GM20431 (cell line): ENCODE data around the gene EXOG.

Experiments
- in situ Hi-C: fragments of 300-500 bp; cut with MseI, MboI; formaldehyde crosslinking; loops from one replicate; pipeline ENCODE4 v1.15.0; 2020; ENCODE audit warnings: low sequenced_read_pairs; ENCODE audit not compliant: unreplicated experiment

EXOG gene

DNA sequence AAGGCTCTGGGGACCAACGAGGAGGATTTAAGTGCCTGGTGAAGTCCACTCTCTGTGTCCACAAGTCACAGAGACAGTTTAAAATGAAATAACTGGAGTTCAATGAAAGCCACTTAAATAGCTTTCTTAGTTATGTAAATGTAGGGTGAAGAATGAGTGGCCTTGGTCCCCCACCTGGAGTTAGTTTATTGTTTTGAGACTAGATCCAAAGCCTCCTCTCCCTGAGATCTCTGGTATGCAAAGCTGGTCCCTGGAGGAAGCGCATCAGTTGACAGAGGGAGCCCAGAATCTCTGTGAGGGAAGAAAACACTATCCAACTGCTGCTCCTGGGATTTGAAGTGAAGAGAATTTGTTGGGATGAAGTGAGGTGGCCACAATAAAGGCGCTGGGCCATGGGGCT, 40.5 kb downstream of the EXOG start:
- in situ Hi-C loops = no loop called here

DNA sequence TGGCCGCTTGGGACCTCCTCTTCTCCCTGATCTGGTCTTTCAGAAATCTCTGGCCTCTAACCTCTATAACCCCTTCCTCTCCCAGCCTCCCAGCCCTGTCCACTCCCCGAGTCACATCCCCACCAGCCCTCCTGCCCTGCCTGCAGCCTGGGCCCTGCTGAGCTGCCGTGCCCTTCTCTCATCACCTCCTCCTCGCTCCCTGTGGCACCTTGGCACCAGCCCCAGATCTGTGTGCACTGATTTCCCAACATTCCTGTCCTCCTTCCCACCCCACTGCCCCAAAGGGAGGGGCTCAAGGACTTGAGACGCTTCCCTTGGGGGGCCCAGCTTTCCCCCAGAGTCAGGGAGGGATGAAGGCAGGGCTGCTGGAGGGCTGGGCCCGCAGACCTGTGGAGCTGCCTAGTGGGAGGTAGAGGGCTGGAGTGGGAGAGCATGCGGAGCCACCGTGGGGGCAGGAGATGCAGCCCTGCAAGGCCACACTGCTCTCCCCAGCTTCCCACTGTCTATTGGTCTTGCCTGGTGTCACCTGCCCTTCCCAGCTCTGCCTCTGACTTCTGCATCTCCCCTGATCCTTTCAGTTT, 42.7 kb downstream of the EXOG start:
- in situ Hi-C loops = no loop called here

DNA sequence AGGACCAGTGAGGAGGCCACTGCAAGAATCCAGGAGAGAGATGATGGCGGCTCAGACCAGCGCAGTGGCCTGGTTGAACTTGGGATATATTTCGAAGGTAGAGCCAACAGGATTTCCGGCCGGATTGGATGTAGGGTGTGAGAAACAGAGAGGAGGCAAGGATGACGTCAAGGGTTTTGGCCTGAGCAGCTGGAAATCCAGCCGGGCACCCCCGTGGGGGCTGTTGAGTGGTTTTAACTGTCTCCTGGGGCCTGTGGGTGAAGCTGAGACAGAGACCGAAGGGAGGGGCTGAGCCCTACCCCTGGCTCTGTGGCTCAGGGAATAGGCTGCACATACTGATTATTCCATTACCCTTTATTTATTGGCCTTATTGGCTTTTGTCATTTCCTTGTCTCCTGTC, 45.7 kb downstream of the EXOG start:
- in situ Hi-C loops = no loop called here

GRCh38 chr3:38542401-38543298, 46.5 kb downstream of the EXOG start:
- in situ Hi-C loops = no loop called here

DNA sequence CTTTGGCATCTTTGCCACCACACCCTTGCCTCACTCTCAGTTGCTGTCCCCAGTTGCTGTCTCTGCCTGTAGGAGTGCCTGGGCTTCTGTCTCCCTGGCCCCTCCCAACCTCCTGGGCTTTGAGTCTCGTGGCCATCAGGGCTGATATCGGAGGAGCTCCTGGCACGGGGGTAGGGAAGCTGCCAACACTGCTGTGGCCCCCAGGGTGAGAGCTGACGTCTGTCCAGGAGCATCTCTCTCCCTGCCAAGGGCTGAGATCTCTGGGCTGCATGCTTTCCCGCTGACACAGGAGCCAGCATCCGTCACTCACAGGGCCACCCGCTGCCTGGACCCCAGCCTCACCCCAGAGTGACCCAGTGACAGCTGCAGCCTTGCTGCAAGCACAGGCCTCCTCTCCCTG, 47.4 kb downstream of the EXOG start:
- in situ Hi-C loops = no loop called here

- in situ Hi-C loops = no loop called here
Observed at GRCh38 chr3:38544926-38545325, 48.8 kb downstream of the EXOG start.

GRCh38 chr3:38545550-38545949, 49.4 kb downstream of the EXOG start:
- in situ Hi-C loops = no loop called here

DNA sequence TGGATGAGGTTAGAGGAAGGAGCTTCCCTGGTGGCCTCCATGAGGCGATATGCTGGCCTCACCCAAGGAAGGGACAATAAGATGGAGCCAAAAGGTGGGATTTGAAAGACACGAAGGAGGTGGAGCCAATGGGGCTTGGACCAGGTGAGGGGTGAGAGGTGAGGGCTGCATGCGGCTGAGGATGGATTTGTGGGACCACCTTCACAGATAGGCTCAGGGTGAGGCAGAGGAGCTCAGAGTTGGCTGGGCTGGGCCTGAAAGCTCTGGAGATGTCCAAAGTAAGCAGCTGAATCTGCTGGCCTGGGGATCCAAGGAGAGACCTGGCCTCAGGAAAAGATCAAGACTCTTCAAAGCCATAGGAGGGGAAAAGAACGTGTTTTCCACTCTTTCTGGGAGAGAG, 49.8 kb downstream of the EXOG start:
- in situ Hi-C loops = no loop called here

DNA sequence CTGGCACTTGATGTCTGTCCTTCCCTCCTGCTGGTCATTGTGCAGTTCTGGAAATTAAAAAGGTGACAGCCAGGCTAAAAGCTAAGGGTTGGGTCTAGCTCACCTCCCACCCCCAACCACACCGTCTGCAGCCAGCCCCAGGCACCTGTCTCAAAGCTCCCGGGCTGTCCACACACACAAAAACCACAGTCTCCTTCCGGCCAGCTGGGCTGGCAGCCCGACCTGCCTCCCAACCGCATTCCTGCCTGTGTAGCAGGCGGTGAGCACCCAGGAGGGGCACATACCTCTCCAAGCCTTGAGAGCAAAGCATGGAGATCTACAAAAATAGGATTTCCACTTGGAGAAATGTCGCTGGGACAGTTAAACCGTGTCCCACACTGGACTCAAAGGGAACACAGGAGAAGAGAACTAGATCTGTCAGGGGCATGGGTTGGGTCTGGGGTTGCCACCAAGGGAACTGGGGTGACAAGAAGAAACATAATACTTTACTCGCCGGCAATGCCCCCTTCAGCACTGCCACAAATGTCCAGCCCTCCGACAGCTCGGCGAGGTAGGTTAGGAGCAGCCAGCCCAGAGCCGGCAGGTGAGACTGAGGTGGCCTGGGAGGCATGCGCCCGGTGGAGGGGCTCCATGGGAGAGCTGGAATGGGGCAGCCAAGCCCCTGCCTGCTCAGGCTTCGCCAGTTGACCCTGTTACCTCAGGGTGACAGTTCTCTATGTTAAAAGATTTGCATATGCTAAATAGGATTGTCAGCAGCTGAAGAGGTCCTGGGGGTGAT, 52.2 kb downstream of the EXOG start:
- in situ Hi-C loops = no loop called here

GRCh38 chr3:38549082-38549481, 52.9 kb downstream of the EXOG start:
- in situ Hi-C loops = no loop called here

DNA sequence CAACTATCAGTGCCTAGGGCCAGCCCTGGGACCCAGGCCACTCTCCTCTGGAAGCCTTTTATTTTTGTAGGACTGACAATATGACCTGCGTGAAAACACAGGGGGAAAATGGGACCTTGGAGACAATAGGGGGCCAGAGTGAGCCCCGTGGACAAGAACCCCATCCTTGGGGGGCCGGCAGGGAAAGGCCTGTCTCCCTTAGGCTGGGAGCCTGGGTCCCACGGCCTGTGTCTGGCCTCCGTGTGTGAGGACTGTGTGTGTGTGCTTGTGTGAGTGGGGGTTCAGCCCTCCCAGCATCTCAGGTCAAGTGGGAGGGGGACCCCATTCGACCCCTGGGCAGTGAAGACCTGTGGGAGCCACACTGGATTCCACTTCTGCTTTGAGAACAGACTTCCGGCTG, 53.3 kb downstream of the EXOG start:
- in situ Hi-C loops = no loop called here

DNA sequence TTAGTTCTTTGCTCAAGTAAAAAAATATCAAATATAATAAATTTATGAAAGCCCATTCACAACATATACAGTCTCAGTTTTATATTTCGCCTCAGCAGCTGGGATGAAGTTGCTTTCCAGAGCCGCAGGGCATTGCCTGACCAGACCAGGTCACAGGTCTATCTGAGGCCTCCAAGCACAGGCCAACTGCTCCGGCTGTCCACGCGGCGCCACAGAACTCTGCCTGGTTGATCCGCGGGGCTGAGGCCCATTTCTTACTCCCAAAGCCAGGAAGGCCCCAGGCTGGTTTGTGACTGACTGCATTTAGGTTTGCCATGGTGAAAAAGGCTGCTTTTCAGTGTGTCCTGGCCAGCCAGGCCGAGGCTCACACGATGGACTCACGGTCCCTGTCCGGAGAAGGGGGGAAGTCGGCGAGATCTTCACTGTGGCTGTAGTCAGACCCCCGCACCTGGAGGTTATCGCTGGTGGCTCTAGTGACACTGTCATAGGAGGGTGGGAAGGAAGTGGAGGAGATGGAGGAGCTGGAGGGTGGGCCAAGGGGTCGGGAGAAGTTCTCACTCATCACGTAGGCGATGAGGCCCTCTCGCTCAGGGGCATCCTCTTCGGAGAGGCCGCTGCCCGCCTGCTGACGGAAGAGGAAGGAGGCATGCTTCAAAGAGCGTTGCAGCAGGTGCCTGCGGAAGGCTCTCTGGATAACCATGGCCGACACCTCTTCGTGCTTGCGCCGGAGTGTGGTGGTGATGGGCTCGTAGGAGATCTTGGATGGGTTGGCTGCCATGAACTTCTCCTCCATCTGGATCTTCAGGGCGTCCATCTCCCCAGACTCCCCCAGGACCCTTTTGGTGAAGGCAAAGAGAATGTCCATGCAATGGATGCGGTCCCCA, 54.1 kb downstream of the EXOG start:
- in situ Hi-C loops = no loop called here

DNA sequence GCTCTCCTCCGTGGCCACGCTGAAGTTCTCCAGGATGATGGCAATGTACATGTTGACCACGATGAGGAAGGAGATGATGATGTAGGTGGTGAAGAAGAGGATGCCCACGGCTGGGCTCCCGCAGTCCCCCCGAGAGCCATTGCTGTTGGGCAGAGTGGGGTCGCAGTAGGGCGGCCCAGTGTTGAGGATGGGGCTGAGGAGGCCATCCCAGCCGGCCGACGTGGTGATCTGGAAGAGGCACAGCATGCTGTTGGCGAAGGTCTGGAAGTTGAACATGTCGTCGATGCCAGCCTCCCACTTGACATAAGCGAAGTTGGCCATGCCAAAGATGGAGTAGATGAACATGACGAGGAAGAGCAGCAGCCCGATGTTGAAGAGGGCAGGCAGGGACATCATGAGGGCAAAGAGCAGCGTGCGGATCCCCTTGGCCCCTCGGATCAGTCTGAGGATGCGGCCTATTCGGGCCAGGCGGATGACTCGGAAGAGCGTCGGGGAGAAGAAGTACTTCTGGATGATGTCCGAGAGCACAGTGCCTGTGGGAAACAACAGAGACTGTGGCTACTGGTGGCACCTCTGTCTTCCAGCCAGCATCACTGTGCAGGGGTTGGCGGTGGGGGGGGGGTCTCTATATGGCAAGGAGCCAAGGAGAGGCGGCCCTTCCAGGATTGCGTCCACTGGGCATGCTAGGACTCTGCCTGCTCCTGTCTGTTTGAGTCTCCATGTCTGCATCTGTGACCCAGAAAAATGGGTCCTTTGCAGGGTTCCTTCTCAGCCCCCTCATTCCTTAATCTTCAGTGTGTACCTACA, 55.1 kb downstream of the EXOG start:
- in situ Hi-C loops = no loop called here

DNA sequence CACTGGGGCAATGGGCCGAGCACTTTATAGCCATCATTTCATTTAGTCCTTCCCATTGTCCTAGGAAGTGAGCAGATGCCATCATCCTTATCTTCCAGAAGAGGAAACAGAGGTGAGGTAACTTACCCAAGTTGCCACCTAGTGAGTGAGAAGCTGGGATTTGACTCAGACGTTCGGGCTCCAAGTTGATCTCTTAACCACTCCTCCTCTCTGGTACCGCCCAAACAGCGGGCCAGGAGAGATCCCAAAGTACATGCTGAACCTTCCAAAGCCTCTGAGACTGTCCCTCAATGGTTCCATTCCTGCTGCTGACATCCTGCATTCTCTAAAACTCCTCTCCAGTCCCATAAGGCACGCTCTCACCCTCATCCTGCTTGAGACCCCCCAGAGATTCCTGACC, 56.2 kb downstream of the EXOG start:
- in situ Hi-C loops = no loop called here

DNA sequence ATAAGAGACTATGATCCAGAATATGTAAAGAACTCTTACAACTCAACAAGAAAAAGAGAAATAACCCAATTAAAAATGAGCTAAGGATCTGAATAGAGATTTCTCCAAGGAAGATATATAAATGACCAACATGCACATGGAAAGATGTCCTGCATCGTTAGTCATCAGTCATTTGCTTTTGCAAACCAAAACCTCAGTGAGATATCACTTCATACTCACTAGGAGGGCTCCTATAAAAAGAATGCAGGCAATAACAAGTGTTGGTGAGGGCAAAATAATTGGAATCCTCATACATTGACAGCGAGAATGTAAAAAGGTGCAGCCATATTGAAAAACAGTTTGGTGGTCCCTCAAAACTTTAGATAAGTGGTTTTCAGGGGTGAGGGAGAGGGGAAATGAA, 56.9 kb downstream of the EXOG start:
- in situ Hi-C loops = no loop called here

DNA sequence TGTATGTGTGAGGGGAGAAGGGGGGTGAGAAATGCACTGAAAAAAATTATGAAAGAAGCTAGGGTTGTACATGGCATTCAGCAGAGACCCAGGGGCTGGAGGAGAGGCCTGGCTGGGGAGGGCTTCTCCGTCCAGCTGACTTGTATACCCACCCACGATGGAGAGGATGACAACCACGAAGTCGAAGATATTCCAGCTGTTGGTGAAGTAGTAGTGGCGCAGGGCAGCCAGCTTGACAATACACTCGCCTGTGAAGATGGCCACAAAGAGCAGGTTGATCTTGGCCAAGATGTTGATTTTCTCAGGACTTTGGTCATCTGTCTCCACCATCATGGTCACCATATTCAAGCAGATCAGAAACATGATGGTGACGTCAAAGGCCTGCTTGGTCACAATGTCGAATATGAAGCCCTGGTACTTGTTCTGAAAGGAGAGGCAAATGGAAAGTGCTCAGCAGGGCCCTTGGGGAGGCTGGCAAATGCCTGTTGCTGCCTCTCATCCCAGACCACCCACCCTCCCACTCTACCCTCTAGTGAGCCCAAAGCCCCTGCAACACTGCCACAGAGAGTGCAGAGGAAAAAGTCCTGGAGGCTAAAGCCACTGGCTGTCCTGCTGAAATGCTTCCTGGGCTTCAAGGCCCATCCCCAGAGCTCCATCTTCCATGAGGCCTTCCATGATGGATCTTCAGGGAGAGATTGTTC, 58.1 kb downstream of the EXOG start:
- in situ Hi-C loops = no loop called here

- in situ Hi-C loops = no loop called here
Observed at GRCh38 chr3:38555149-38555840, 59.2 kb downstream of the EXOG start.

- in situ Hi-C loops = no loop called here
Observed at GRCh38 chr3:38555926-38556325, 59.8 kb downstream of the EXOG start.
